Natural killer cell (primary cell): ENCODE results near the gene TRIM47. TPM values are rescaled to one million over a fixed set of nuclear protein-coding genes. Genes with fewer than 3 reads are reported as not detected.

Experiments used
- ATAC-seq, 3 donors: fragments of 150-1000 bp in 2 of 3; fragments of 200-7000 bp in 1 of 3; cut with Tn5 transposase; 1 replicate in 1 of 3; 2 replicates in 2 of 3; pipeline ENCODE4 v1.10.0; 2021; ENCODE audit warnings: mild to moderate bottlenecking in 2 of 3, moderate library complexity in 2 of 3
- DNase-seq, 2 donors: peaks; one replicate each; pipeline versions ENCODE4 v3.0.0 to v3.0.0-alpha.2; 2013 to 2021; ENCODE audit warnings: mixed read lengths in 1 of 2
- H3K27ac ChIP-seq: one replicate; pipeline ENCODE4 v1.5.1; 2013; ENCODE audit warnings: mild to moderate bottlenecking, low read length
- H3K27me3 ChIP-seq: one replicate; pipeline ENCODE4 v1.6.1; 2013; ENCODE audit warnings: low read length; ENCODE audit not compliant: control insufficient read depth, insufficient read depth
- H3K36me3 ChIP-seq: one replicate; pipeline ENCODE4 v1.6.1; 2013; ENCODE audit warnings: low read length; ENCODE audit not compliant: control insufficient read depth, insufficient read depth
- H3K4me1 ChIP-seq: one replicate; pipeline ENCODE4 v1.6.1; 2013; ENCODE audit warnings: low read length; ENCODE audit not compliant: control insufficient read depth, insufficient read depth
- H3K4me3 ChIP-seq: one replicate; pipeline ENCODE4 v1.5.1; 2013; ENCODE audit warnings: low read length
- H3K9me3 ChIP-seq: one replicate; pipeline ENCODE4 v1.6.1; 2013; ENCODE audit warnings: low read length; ENCODE audit not compliant: control insufficient read depth, insufficient read depth
- H3K27ac Mint-ChIP-seq, 2 donors: one replicate each; pipeline ENCODE4 v1.8.0; 2022; ENCODE audit warnings: mild to moderate bottlenecking in 2 of 2, mixed read lengths in 2 of 2, moderate library complexity in 1 of 2
- H3K27me3 Mint-ChIP-seq, 2 donors: one replicate each; pipeline ENCODE4 v1.8.0; 2022; ENCODE audit warnings: low read depth in 2 of 2, mixed read lengths in 2 of 2
- H3K36me3 Mint-ChIP-seq: one replicate; pipeline ENCODE4 v1.8.0; 2022; ENCODE audit warnings: mixed read lengths
- H3K4me1 Mint-ChIP-seq, 2 donors: one replicate each; pipeline ENCODE4 v1.8.0; 2022; ENCODE audit warnings: mixed read lengths in 2 of 2
- H3K4me3 Mint-ChIP-seq: one replicate; pipeline ENCODE4 v1.8.0; 2022; ENCODE audit warnings: mild to moderate bottlenecking, moderate library complexity, mixed read lengths
- H3K9me3 Mint-ChIP-seq, 2 donors: one replicate each; pipeline ENCODE4 v1.8.0; 2022; ENCODE audit warnings: mixed read lengths in 2 of 2
- CTCF ChIP-seq: fragments of 200-600 bp; IDR thresholded peaks from one replicate; pipeline ENCODE4 v1.8.0; 2022; ENCODE audit warnings: antibody characterized with exemption
- WGBS: methylation state at CpG from one replicate; pipeline ENCODE4 v1.1.7; 2013; ENCODE audit warnings: missing lambda C conversion rate; ENCODE audit not compliant: insufficient coverage; 5-methylcytosine and 5-hydroxymethylcytosine counted together
- intact Hi-C: fragments of 100-400 bp; cut with micrococcal nuclease; formaldehyde crosslinking; loops from one replicate; pipeline ENCODE4 v1.14.2; 2022
- total RNA-seq, 4 donors: library from RNA; stranded (reverse); fragments of 120-200 nt in 1 of 4; gene quantifications; one replicate each; pipeline versions ENCODE4 v1.2.3 to v1.2.4, GENCODE V29; 2013 to 2022

The TRIM47 gene
- total RNA-seq, 3 donors from 2014 or later (not counting 1 experiment from before 2014, with no cell fraction given), result 1.2 to 2.5 (median 2.0) TPM

DNA sequence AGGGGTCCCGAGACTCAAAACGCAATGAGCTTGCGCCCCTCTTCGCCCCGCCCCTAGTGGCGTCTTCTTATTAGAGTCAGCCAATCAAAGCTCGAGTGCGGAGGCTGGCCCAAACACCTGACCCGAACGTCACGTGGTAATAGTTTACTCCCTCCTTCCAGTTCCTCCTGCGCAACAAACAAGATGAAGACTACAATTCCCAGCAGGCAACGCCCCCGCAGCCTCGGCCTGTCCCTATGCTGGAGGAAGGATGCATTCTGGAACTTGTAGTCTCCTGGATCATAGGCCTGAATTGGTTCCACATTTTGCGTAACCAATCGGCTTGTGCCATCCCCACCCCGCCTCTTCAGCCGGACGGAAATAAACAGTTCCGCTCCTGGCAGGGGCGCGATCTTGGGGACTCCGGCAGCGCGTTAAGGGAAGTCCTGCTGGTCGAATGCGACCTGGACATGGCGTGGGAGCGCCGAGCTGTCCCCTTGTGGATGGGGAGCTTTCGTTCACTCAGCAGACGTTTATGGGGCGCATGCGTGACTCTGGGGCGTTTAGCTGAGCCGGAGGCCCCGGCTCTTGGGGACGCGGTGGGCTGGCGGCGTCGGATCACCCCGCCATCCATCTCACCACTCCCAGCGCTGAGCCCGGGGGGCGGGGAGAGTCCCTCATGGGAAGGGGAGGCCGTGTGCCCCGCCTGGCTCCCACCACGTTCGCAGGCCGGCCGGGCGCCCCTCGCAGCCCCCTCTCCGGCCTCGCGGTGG lies 22.9 kb downstream of the TRIM47 start, which contains the start of gene WBP2:
Gene WBP2 (minus strand): TSS at position 26 of the 752 bp plus-strand sequence. CDS start 38 bp downstream, outside the sequence.
- WGBS, result under 1% methylated on average over 57 of the region's 58 CpGs
- Histone ChIP-seq H3K4me3 (peak within 1 kb of the TSS; percentile 96), H3K36me3 (peaks cover 11% of the 10 kb centered on the region), H3K9me3 (no peaks in the 10 kb centered on the region), H3K27me3 (no peaks in the 10 kb centered on the region), H3K27ac (peak within 1 kb of the TSS; percentile 96), H3K4me1 (peaks cover 43% of the 10 kb centered on the region)
- intact Hi-C loops, result loop anchor here (1.0 to 2.0 kb wide), 5 partner anchors 9 to 566 kb away; partner anchors contain the start of genes MRPL38, SLC25A19 and UNK
- no peaks in the 10 kb centered on the region for H3K9me3 Mint-ChIP-seq
- no peak within 1 kb of the TSS for H3K27ac Mint-ChIP-seq
- DNase-seq, result peak; percentile 92 to 100
- peak; percentile 24 for TF ChIP-seq CTCF
- H3K4me1 Mint-ChIP-seq, result peaks cover 7 to 27% of the 10 kb centered on the region in 2 donors
- no peak within 1 kb of the TSS for H3K4me3 Mint-ChIP-seq
- H3K36me3 Mint-ChIP-seq, result no peaks in the 10 kb centered on the region
- ATAC-seq, result peak; percentile 91 to 98 (median 91)
- no peaks in the 10 kb centered on the region for H3K27me3 Mint-ChIP-seq

DNA sequence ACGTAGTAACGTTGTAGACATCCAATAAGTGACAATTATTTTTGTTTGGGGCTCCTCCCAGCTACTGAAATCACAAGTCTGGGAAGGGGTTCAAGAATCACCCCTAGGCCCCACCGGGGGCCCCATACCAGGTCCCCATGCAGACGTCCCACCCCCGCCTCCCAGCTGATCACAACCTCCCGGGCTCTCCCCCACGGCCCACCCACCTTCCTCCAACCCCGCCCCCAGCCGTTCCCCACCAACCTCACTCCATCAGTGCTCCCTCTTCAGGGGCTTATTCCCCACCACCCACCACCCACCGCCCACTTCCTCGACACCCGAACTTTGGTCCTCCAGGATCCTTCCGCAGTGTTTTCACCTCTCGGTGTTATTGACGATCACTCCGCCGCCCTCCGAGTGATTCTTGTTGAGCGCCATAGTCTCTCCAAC lies 23.5 kb downstream of the TRIM47 start:
- peaks cover 14% of the 10 kb centered on the region for H3K36me3 ChIP-seq
- DNase-seq, result no peak
- no peaks in the 10 kb centered on the region for H3K9me3 ChIP-seq
- Mint-ChIP-seq H3K4me1 (peaks cover 7 to 27% of the 10 kb centered on the region in 2 donors), H3K4me3 (no peak overlapping the region), H3K9me3 (no peaks in the 10 kb centered on the region), H3K36me3 (no peaks in the 10 kb centered on the region), H3K27ac (no peak overlapping the region), H3K27me3 (no peaks in the 10 kb centered on the region)
- intact Hi-C loops, result loop anchor here (1.0 to 2.0 kb wide), 5 partner anchors 9 to 566 kb away; partner anchors contain the start of genes MRPL38, SLC25A19 and UNK
- TF ChIP-seq CTCF, result no peak
- H3K27ac ChIP-seq, result peak overlapping the region; percentile 96
- peak overlapping the region; percentile 96 for H3K4me3 ChIP-seq
- peak in 2 of 3 donors; percentile 2 to 4 for ATAC-seq
- WGBS, result 0% methylated on average over 19 of the region's 19 CpGs
- H3K27me3 ChIP-seq, result no peaks in the 10 kb centered on the region
- H3K4me1 ChIP-seq, result peaks cover 42% of the 10 kb centered on the region

- Mint-ChIP-seq H3K4me3 (no peak overlapping the region), H3K27ac (no peak overlapping the region), H3K9me3 (no peaks in the 10 kb centered on the region), H3K27me3 (no peaks in the 10 kb centered on the region), H3K4me1 (peaks cover 7 to 26% of the 10 kb centered on the region in 2 donors), H3K36me3 (no peaks in the 10 kb centered on the region)
- Histone ChIP-seq H3K27ac (peak overlapping the region; percentile 96), H3K27me3 (no peaks in the 10 kb centered on the region), H3K4me3 (peak overlapping the region; percentile 96), H3K36me3 (peaks cover 20% of the 10 kb centered on the region), H3K4me1 (peaks cover 35% of the 10 kb centered on the region), H3K9me3 (no peaks in the 10 kb centered on the region)
- TF ChIP-seq CTCF, result no peak
- intact Hi-C loops, result loop anchor here (2.0 kb wide), 1 partner anchor 51 kb away; the partner anchor contains the start of gene MRPL38
- WGBS, result 47% methylated on average over 6 of the region's 7 CpGs
- ATAC-seq, result no peak
- no peak for DNase-seq
These were observed 24.2 kb downstream of the TRIM47 start for GRCh38 chr17:75854101-75854748.
